Adrenal gland (tissue), 12 donors: ENCODE results near the gene NHLH1. TPM values are rescaled to one million over a fixed set of nuclear protein-coding genes. Genes with fewer than 3 reads are reported as not detected.

Source experiments
- DNase-seq, 7 donors: peaks; one replicate each; pipeline ENCODE4 v3.0.0-alpha.2; 2019 to 2020
- H3K27ac ChIP-seq, 5 donors: fragments of 200-600 bp; sonication (generic) in 4 of 5; 1 replicate in 3 of 5; 2 replicates in 2 of 5; pipeline versions ENCODE4 v1.5.1 to v1.8.0; 2016 to 2020; ENCODE audit warnings: mild to moderate bottlenecking in 1 of 5
- H3K27me3 ChIP-seq: fragments of 200-600 bp; 2 replicates; pipeline ENCODE4 v1.8.0; 2021
- H3K36me3 ChIP-seq, 2 donors: fragments of 200-600 bp; replicated peaks in 1 of 2; 1 replicate in 1 of 2; 2 replicates in 1 of 2; pipeline versions ENCODE4 v1.5.1 to v1.8.0; 2018 to 2022
- H3K4me1 ChIP-seq, 2 donors: fragments of 200-600 bp; replicated peaks in 1 of 2; 1 replicate in 1 of 2; 2 replicates in 1 of 2; pipeline versions ENCODE4 v1.5.1 to v1.8.0; 2018 to 2021
- H3K4me3 ChIP-seq, 4 donors: fragments of 200-600 bp; sonication (generic) in 3 of 4; one replicate each; pipeline ENCODE4 v1.5.1; 2016 to 2018
- H3K9me3 ChIP-seq, 3 donors: fragments of 200-600 bp; sonication (generic) in 1 of 3; replicated peaks in 1 of 3; 1 replicate in 2 of 3; 2 replicates in 1 of 3; pipeline versions ENCODE4 v1.5.1 to v1.8.0; 2016 to 2021
- CTCF ChIP-seq, 6 experiments: fragments of 450-650 bp in 4 of 6; fragments of 200-600 bp in 2 of 6; sonication (generic) in 1 of 6; IDR thresholded peaks; 1 replicate in 5 of 6; 2 replicates in 1 of 6; pipeline versions ENCODE4 v1.5.1 to v1.8.0; 2016 to 2021; ENCODE audit warnings: antibody characterized with exemption in 6 of 6, mild to moderate bottlenecking in 2 of 6, moderate library complexity in 1 of 6
- POLR2A ChIP-seq, 2 donors: fragments of 450-650 bp; IDR thresholded peaks; one replicate each; pipeline ENCODE4 v1.6.1; 2017; ENCODE audit warnings: antibody characterized with exemption in 2 of 2, mild to moderate bottlenecking in 2 of 2, moderate library complexity in 1 of 2
- WGBS, 4 donors: extraction: QIAGEN DNeasy Blood & Tissue Kit in 2 of 4; methylation state at CpG; one replicate each; pipeline versions ENCODE4 v1.1.5 to v1.1.7; 2013 to 2017; 5-methylcytosine and 5-hydroxymethylcytosine counted together
- intact Hi-C, 2 donors: fragments of 100-400 bp; cut with DNase I; formaldehyde crosslinking; loops; one replicate each; pipeline versions ENCODE4 v1.14.1 to v1.15.0; 2022 to 2023
- polyA plus RNA-seq, 3 donors: library from polyadenylated mRNA; stranded (reverse); fragments of 200-250 nt in 2 of 3; fragments of 350-450 nt in 1 of 3; fragmentation: Illumina TruSeq in 1 of 3; extraction: RNeasy Lipid Tissue Mini Kit (QIAGEN cat#74804) in 1 of 3; gene quantifications; one replicate each; pipeline ENCODE4 v1.2.3, GENCODE V29; 2013 to 2014
- total RNA-seq, 9 donors: library from RNA; depleted of rRNA in 4 of 9; stranded (reverse); fragments of >200 nt in 4 of 9; fragments of 120-200 nt in 1 of 9; fragmentation: NEBNext Ultra II Directional in 1 of 9; extraction: Animal tissue kit (Norgen Biotek cat#: 25700) in 1 of 9; gene quantifications; one replicate each; pipeline versions ENCODE4 v1.1.0 to v1.2.4, GENCODE V29; 2013 to 2023
- donor health status: healthy with polysubstance abuse.
- donor health status: Bipolar disorder and iron deficiency.
- donor health status: DM: yes; HTN: yes; CAD: no.
- donor health status: DM: no; HTN: no; CAD: no.
- donor health status: DM: no; HTN: no; CAD: no.
- donor health status: DM: yes; HTN: yes; CAD: no.

Gene NHLH1
- total and polyA plus RNA-seq, 12 donors: 0.16 to 0.46 (median 0.24) TPM; not detected in 7

GRCh38 chr1:160370561-160371345 lies 3.9 kb downstream of the NHLH1 start:
- TF ChIP-seq POLR2A (IDR thresholded peaks at IDR 0.05) (no peak), CTCF (IDR thresholded peaks at IDR 0.05) (no peak)
- 58 to 74% (median 70%) methylated on average over 23 to 42 of the region's 42 CpGs for WGBS, 4 donors
- Histone ChIP-seq H3K27me3 (peaks cover 13% of the 10 kb centered on the region), H3K27ac (no peak overlapping the region), H3K36me3 (no peaks in the 10 kb centered on the region), H3K9me3 (no peaks in the 10 kb centered on the region), H3K4me3 (no peak overlapping the region), H3K4me1 (peaks cover 0 to under 1% of the 10 kb centered on the region in 2 donors)
- no peak for DNase-seq
- intact Hi-C loops: loop anchor here (5.0 to 10.0 kb wide), 2 partner anchors 176 to 278 kb away; partner anchors contain the start of gene CASQ1 (in 2 of the 2)

- no peak for TF ChIP-seq POLR2A (IDR thresholded peaks at IDR 0.05)
- TF ChIP-seq CTCF (IDR thresholded peaks at IDR 0.05): no peak
- intact Hi-C loops: loop anchor here (5.0 to 10.0 kb wide), 2 partner anchors 176 to 279 kb away; partner anchors contain the start of gene CASQ1 (in 2 of the 2)
- H3K4me3 ChIP-seq: no peak overlapping the region
- no peaks in the 10 kb centered on the region for H3K9me3 ChIP-seq
- no peak overlapping the region for H3K27ac ChIP-seq
- H3K27me3 ChIP-seq: peaks cover 13% of the 10 kb centered on the region
- H3K4me1 ChIP-seq: peaks cover 0 to 6% of the 10 kb centered on the region in 2 donors
- no peak for DNase-seq
- H3K36me3 ChIP-seq: no peaks in the 10 kb centered on the region
These were observed 4.4 kb downstream of the NHLH1 start for GRCh38 chr1:160371346-160371631.

- peaks cover 0 to 8% of the 10 kb centered on the region in 2 donors for H3K4me1 ChIP-seq
- no peak overlapping the region for H3K27ac ChIP-seq
- no peak for TF ChIP-seq CTCF (IDR thresholded peaks at IDR 0.05)
- TF ChIP-seq POLR2A (IDR thresholded peaks at IDR 0.05): no peak
- peaks cover 13% of the 10 kb centered on the region for H3K27me3 ChIP-seq
- 74 to 80% (median 77%) methylated on average over 4 of the region's 4 CpGs for WGBS, 4 donors
- no peaks in the 10 kb centered on the region for H3K9me3 ChIP-seq
- intact Hi-C loops: loop anchor here (5.0 to 10.0 kb wide), 2 partner anchors 177 to 279 kb away; partner anchors contain the start of gene CASQ1 (in 2 of the 2)
- no peaks in the 10 kb centered on the region for H3K36me3 ChIP-seq
- H3K4me3 ChIP-seq: no peak overlapping the region
- no peak for DNase-seq
These were observed 4.9 kb downstream of the NHLH1 start for GRCh38 chr1:160371756-160372155.

GRCh38 chr1:160373696-160374095 lies 6.8 kb downstream of the NHLH1 start:
- no peak overlapping the region for H3K27ac ChIP-seq
- no peak overlapping the region for H3K4me3 ChIP-seq
- intact Hi-C loops: loop anchor here (5.0 to 10.0 kb wide), 2 partner anchors 179 to 281 kb away; partner anchors contain the start of gene CASQ1 (in 2 of the 2)
- peaks cover 13% of the 10 kb centered on the region for H3K27me3 ChIP-seq
- TF ChIP-seq POLR2A (IDR thresholded peaks at IDR 0.05) (no peak), CTCF (IDR thresholded peaks at IDR 0.05) (no peak)
- no peaks in the 10 kb centered on the region for H3K9me3 ChIP-seq
- H3K36me3 ChIP-seq: no peaks in the 10 kb centered on the region
- peak in 1 of 7 donors; percentile 14 for DNase-seq
- 79 to 88% (median 82%) methylated on average over 4 of the region's 4 CpGs for WGBS, 4 donors
- H3K4me1 ChIP-seq: peaks cover 0 to 8% of the 10 kb centered on the region in 2 donors
